Fibroblast of lung (primary cell): ENCODE data around the gene MYOZ3. TPM values are rescaled to one million over a fixed set of nuclear protein-coding genes. Genes with fewer than 3 reads are reported as not detected.
A peak's percentile ranks its signal among the peaks of the same experiment; 100 is the strongest.

ENCODE experiments used
- DNase-seq, 2 donors: peaks; one replicate each; pipeline versions ENCODE4 v3.0.0 to v3.0.0-alpha.2; 2010; ENCODE audit warnings: low read depth in 2 of 2
- H2AFZ ChIP-seq: 2 replicates; pipeline ENCODE4 v1.5.1; 2012; ENCODE audit warnings: low read length, control low read depth, inconsistent platforms
- H3K27ac ChIP-seq: 2 replicates; pipeline ENCODE4 v1.5.1; 2011; ENCODE audit warnings: low read length, control low read depth; ENCODE audit not compliant: insufficient read depth
- H3K27me3 ChIP-seq: 2 replicates; pipeline ENCODE4 v1.5.1; 2011; ENCODE audit warnings: mild to moderate bottlenecking, low read length; ENCODE audit not compliant: control insufficient read depth, insufficient read depth
- H3K36me3 ChIP-seq: 2 replicates; pipeline ENCODE4 v1.5.1; 2011; ENCODE audit warnings: low read length; ENCODE audit not compliant: control insufficient read depth, insufficient read depth
- H3K4me1 ChIP-seq: 2 replicates; pipeline ENCODE4 v1.5.1; 2011; ENCODE audit warnings: low read length; ENCODE audit not compliant: control insufficient read depth, insufficient read depth; ENCODE audit errors: extremely low read depth
- H3K4me2 ChIP-seq: 2 replicates; pipeline ENCODE4 v1.5.1; 2011; ENCODE audit warnings: low read length, control low read depth; ENCODE audit not compliant: insufficient read depth; ENCODE audit errors: extremely low read depth
- H3K4me3 ChIP-seq, 4 experiments: fragments of 200-600 bp in 1 of 4; sonication (generic) in 1 of 4; replicated peaks in 1 of 4; 2 replicates each; pipeline ENCODE4 v1.5.1; 2011 to 2016; ENCODE audit warnings: low read length in 4 of 4, low read depth in 3 of 4, mild to moderate bottlenecking in 3 of 4, control low read depth in 2 of 4, inconsistent platforms in 1 of 4, mixed read lengths in 1 of 4; ENCODE audit not compliant: insufficient read depth in 1 of 4; ENCODE audit errors: control extremely low read depth in 1 of 4
- H3K79me2 ChIP-seq: 2 replicates; pipeline ENCODE4 v1.5.1; 2012; ENCODE audit warnings: mild to moderate bottlenecking, low read length, inconsistent platforms; ENCODE audit not compliant: control insufficient read depth, insufficient read depth
- H3K9ac ChIP-seq: 2 replicates; pipeline ENCODE4 v1.5.1; 2011; ENCODE audit warnings: mild to moderate bottlenecking, low read length, control low read depth; ENCODE audit not compliant: insufficient read depth
- H3K9me3 ChIP-seq: 2 replicates; pipeline ENCODE4 v1.5.1; 2012; ENCODE audit warnings: low read depth, low read length; ENCODE audit not compliant: control insufficient read depth, insufficient read depth
- H4K20me1 ChIP-seq: 2 replicates; pipeline ENCODE4 v1.5.1; 2011; ENCODE audit warnings: low read length; ENCODE audit not compliant: control insufficient read depth, insufficient read depth; ENCODE audit errors: extremely low read depth
- CTCF ChIP-seq, 2 donors: IDR thresholded peaks in 1 of 2; conservative IDR thresholded peaks in 1 of 2; 1 replicate in 1 of 2; 2 replicates in 1 of 2; pipeline ENCODE4 v1.5.1; 2011 to 2012; ENCODE audit warnings: low read length in 2 of 2, control low read depth in 1 of 2, inconsistent platforms in 1 of 2, low read depth in 1 of 2, mild to moderate bottlenecking in 1 of 2
- EZH2 ChIP-seq: IDR thresholded peaks from 2 replicates; pipeline ENCODE4 v1.5.1; 2012; ENCODE audit warnings: low read length, control low read depth, mild to moderate bottlenecking; ENCODE audit errors: missing control alignments
- polyA plus RNA-seq, 2 donors: library from polyadenylated mRNA; depleted of rRNA in 1 of 2; stranded (reverse) in 1 of 2; unstranded in 1 of 2; fragments of >200 nt; gene quantifications; 2 replicates each; pipeline ENCODE4 v1.2.1, GENCODE V29; 2011 to 2012; ENCODE audit warnings: missing spikeins in 1 of 2
- total RNA-seq: library from RNA; depleted of rRNA; stranded (reverse); fragments of >200 nt; gene quantifications from 2 replicates; pipeline ENCODE4 v1.2.1, GENCODE V29; 2014

Gene MYOZ3
- total and polyA plus RNA-seq, 2 donors (not counting 1 experiment from before 2014, with no cell fraction given), result 0.14 to 0.33 TPM

GRCh38 chr5:150690760-150691159 lies 29.7 kb downstream of the MYOZ3 start:
- Histone ChIP-seq H3K27ac (no peak overlapping the region), H4K20me1 (no peaks in the 10 kb centered on the region), H2AFZ (no peak overlapping the region), H3K79me2 (no peaks in the 10 kb centered on the region), H3K4me1 (no peaks in the 10 kb centered on the region), H3K4me3 (no peak overlapping the region), H3K9me3 (no peaks in the 10 kb centered on the region), H3K27me3 (no peaks in the 10 kb centered on the region), H3K4me2 (no peak overlapping the region), H3K9ac (no peak overlapping the region), H3K36me3 (peaks cover 11% of the 10 kb centered on the region)
- no peak for DNase-seq
- no peak for TF ChIP-seq CTCF (conservative IDR thresholded peaks at IDR 0.05 in 1 of 2, IDR thresholded peaks at IDR 0.05 in 1 of 2; ENCODE audit: low read depth in 1 of 2, low read length in 2 of 2)
- no peak for TF ChIP-seq EZH2

GRCh38 chr5:150692276-150692675 lies 31.2 kb downstream of the MYOZ3 start:
- peaks cover 11% of the 10 kb centered on the region for H3K36me3 ChIP-seq

GRCh38 chr5:150694612-150695011 lies 33.6 kb downstream of the MYOZ3 start:
- Histone ChIP-seq H3K4me2 (no peak overlapping the region), H3K27ac (no peak overlapping the region), H3K9me3 (no peaks in the 10 kb centered on the region), H3K79me2 (peaks cover 6% of the 10 kb centered on the region), H3K36me3 (peaks cover 14% of the 10 kb centered on the region), H3K4me3 (no peak overlapping the region), H3K9ac (no peak overlapping the region), H3K27me3 (no peaks in the 10 kb centered on the region), H3K4me1 (no peaks in the 10 kb centered on the region), H2AFZ (no peak overlapping the region), H4K20me1 (no peaks in the 10 kb centered on the region)
- TF ChIP-seq CTCF (conservative IDR thresholded peaks at IDR 0.05 in 1 of 2, IDR thresholded peaks at IDR 0.05 in 1 of 2; ENCODE audit: low read depth in 1 of 2, low read length in 2 of 2) (no peak), EZH2 (no peak)
- DNase-seq, result peak; percentile 60 to 85

More at GRCh38 chr5:150692276-150692675, 31.2 kb downstream of the MYOZ3 start:
- Histone ChIP-seq H3K79me2 (no peaks in the 10 kb centered on the region), H4K20me1 (no peaks in the 10 kb centered on the region), H3K9me3 (no peaks in the 10 kb centered on the region), H3K4me2 (no peak overlapping the region), H3K4me1 (no peaks in the 10 kb centered on the region), H3K27me3 (no peaks in the 10 kb centered on the region), H3K4me3 (no peak overlapping the region), H3K9ac (no peak overlapping the region), H2AFZ (no peak overlapping the region), H3K27ac (no peak overlapping the region)
- TF ChIP-seq EZH2, result no peak
- no peak for TF ChIP-seq CTCF (conservative IDR thresholded peaks at IDR 0.05 in 1 of 2, IDR thresholded peaks at IDR 0.05 in 1 of 2; ENCODE audit: low read depth in 1 of 2, low read length in 2 of 2)
- DNase-seq, result no peak
